ENCODE data around the gene PTPN3. TPM values are rescaled to one million over a fixed set of nuclear protein-coding genes. Genes with fewer than 3 reads are reported as not detected.

PTPN3 gene
- total and polyA plus RNA-seq, 9 of the 15 experiments (the other 6 are each of a cell fraction or from before 2014, with no cell fraction given): 0.02 TPM; not detected in 8

DNA sequence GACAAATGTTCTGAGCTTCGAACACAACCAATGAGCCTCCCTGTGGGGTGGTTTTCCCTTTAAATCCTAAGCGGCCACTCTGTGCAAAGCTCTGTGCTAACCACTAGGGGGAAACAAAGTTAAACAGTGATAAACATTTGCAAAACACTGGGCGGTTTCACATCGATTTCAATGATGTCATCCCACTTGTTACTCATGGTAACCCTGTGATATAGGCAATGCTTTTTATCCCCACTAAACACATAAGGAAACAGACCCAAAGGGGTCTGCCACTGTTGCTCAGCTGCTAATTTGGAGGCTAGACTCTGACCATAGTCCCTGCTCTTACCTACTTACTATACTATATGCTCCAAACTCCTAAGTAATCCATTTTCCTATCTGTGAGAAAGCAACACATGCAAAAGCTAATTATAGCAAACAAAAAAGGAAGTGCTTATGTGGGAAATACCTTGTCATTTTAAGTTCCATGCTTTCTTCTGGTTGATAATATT is 57.3 kb downstream of the PTPN3 start (continued):
- TF ChIP-seq, protein P1, sequence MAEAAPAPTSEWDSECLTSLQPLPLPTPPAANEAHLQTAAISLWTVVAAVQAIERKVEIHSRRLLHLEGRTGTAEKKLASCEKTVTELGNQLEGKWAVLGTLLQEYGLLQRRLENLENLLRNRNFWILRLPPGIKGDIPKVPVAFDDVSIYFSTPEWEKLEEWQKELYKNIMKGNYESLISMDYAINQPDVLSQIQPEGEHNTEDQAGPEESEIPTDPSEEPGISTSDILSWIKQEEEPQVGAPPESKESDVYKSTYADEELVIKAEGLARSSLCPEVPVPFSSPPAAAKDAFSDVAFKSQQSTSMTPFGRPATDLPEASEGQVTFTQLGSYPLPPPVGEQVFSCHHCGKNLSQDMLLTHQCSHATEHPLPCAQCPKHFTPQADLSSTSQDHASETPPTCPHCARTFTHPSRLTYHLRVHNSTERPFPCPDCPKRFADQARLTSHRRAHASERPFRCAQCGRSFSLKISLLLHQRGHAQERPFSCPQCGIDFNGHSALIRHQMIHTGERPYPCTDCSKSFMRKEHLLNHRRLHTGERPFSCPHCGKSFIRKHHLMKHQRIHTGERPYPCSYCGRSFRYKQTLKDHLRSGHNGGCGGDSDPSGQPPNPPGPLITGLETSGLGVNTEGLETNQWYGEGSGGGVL (CRISPR knock-in tag; IDR thresholded peaks at IDR 0.05): no peak
- TF ChIP-seq LCOR (CRISPR knock-in tag; IDR thresholded peaks at IDR 0.05) (no peak), JUN (IDR thresholded peaks at IDR 0.05; ENCODE audit: borderline replicate concordance, low read depth, low read length) (peak; percentile 74; the same call in 1 of the 2 replicates), JUN (CRISPR knock-in tag; IDR thresholded peaks at IDR 0.05; ENCODE audit: borderline replicate concordance) (no peak), ZNF324 (CRISPR knock-in tag; IDR thresholded peaks at IDR 0.05) (no peak), ZNF140 (CRISPR knock-in tag; IDR thresholded peaks at IDR 0.05) (no peak), ESRRB (CRISPR knock-in tag; IDR thresholded peaks at IDR 0.05; ENCODE audit: borderline replicate concordance) (no peak), POLR2AphosphoS5 (IDR thresholded peaks at IDR 0.05; ENCODE audit: control insufficient read depth, insufficient read depth, low read depth, low read length) (peak; percentile 39; the same call in 1 of the 2 replicates), KDM2B (CRISPR knock-in tag; IDR thresholded peaks at IDR 0.05) (no peak), CEBPG (CRISPR knock-in tag; IDR thresholded peaks at IDR 0.05) (no peak), CEBPG (tag; conservative IDR thresholded peaks at IDR 0.05 in 1 of 2, IDR thresholded peaks at IDR 0.05 in 1 of 2) (0 out of 4 replicates have a peak, but pooled peaks have one; percentile 9 to 24), TEAD4 (IDR thresholded peaks at IDR 0.05; ENCODE audit: low read length) (peak; percentile 42; the same call in 1 of the 2 replicates), TEAD4 (CRISPR knock-in tag; IDR thresholded peaks at IDR 0.05; ENCODE audit: borderline replicate concordance) (no peak), RFX5 (IDR thresholded peaks at IDR 0.05; ENCODE audit: low read depth, low read length) (no peak), GTF2A2 (tag; IDR thresholded peaks at IDR 0.05) (no peak), JUND (IDR thresholded peaks at IDR 0.05; ENCODE audit: borderline replicate concordance, low read depth, low read length) (peak; percentile 89), JUND (tag; IDR thresholded peaks at IDR 0.05; ENCODE audit: borderline replicate concordance, low read depth, low read length) (peak; percentile 94), NBN (IDR thresholded peaks at IDR 0.05; ENCODE audit: low read depth) (no peak), ILK (tag; IDR thresholded peaks at IDR 0.05; ENCODE audit: borderline replicate concordance, low read depth) (no peak), DPF2 (IDR thresholded peaks at IDR 0.05) (no peak)
- TF ChIP-seq, protein P2, sequence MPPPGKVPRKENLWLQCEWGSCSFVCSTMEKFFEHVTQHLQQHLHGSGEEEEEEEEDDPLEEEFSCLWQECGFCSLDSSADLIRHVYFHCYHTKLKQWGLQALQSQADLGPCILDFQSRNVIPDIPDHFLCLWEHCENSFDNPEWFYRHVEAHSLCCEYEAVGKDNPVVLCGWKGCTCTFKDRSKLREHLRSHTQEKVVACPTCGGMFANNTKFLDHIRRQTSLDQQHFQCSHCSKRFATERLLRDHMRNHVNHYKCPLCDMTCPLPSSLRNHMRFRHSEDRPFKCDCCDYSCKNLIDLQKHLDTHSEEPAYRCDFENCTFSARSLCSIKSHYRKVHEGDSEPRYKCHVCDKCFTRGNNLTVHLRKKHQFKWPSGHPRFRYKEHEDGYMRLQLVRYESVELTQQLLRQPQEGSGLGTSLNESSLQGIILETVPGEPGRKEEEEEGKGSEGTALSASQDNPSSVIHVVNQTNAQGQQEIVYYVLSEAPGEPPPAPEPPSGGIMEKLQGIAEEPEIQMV (tag; conservative IDR thresholded peaks at IDR 0.05; ENCODE audit: low read depth): no peak
- TF ChIP-seq, protein P3, sequence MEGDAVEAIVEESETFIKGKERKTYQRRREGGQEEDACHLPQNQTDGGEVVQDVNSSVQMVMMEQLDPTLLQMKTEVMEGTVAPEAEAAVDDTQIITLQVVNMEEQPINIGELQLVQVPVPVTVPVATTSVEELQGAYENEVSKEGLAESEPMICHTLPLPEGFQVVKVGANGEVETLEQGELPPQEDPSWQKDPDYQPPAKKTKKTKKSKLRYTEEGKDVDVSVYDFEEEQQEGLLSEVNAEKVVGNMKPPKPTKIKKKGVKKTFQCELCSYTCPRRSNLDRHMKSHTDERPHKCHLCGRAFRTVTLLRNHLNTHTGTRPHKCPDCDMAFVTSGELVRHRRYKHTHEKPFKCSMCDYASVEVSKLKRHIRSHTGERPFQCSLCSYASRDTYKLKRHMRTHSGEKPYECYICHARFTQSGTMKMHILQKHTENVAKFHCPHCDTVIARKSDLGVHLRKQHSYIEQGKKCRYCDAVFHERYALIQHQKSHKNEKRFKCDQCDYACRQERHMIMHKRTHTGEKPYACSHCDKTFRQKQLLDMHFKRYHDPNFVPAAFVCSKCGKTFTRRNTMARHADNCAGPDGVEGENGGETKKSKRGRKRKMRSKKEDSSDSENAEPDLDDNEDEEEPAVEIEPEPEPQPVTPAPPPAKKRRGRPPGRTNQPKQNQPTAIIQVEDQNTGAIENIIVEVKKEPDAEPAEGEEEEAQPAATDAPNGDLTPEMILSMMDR (IDR thresholded peaks at IDR 0.05 in 2 of 3, conservative IDR thresholded peaks at IDR 0.05 in 1 of 3; ENCODE audit: insufficient read depth in 2 of 3, low read depth in 1 of 3, low read length in 3 of 3): peak; percentile 75 to 90 (median 85)
